ENCODE data around the gene PNMA1. TPM values are rescaled to one million over a fixed set of nuclear protein-coding genes. Genes with fewer than 3 reads are reported as not detected.
A peak's percentile ranks its signal among the peaks of the same experiment; 100 is the strongest.

PNMA1 gene
- total and polyA plus RNA-seq, 9 of the 15 experiments (the other 6 are each of a cell fraction or from before 2014, with no cell fraction given): 1.7 to 26.4 (median 8.7) TPM

- TF ChIP-seq ETV5 (CRISPR knock-in tag; IDR thresholded peaks at IDR 0.05; ENCODE audit: low read depth) (no peak), ZNF263 (CRISPR knock-in tag; IDR thresholded peaks at IDR 0.05; ENCODE audit: borderline replicate concordance) (peak; percentile 21; the same call in 1 of the 2 replicates), POLR2A (conservative IDR thresholded peaks at IDR 0.05) (peak; percentile 72), FOXJ3 (CRISPR knock-in tag; IDR thresholded peaks at IDR 0.05) (no peak), MYBL2 (IDR thresholded peaks at IDR 0.05; ENCODE audit: low read depth) (no peak), MYBL2 (CRISPR knock-in tag; IDR thresholded peaks at IDR 0.05; ENCODE audit: borderline replicate concordance) (no peak), ZBTB1 (CRISPR knock-in tag; IDR thresholded peaks at IDR 0.05; ENCODE audit: borderline replicate concordance, low read depth) (peak; percentile 57; the same call in 1 of the 2 replicates), PBX2 (CRISPR knock-in tag; IDR thresholded peaks at IDR 0.05; ENCODE audit: low read depth) (no peak), PBX2 (tag; conservative IDR thresholded peaks at IDR 0.05; ENCODE audit: low read depth) (no peak), TCF7L2 (IDR thresholded peaks at IDR 0.05; ENCODE audit: low read depth, low read length) (peak; percentile 47; the same call in 1 of the 2 replicates), TBP (optimal IDR thresholded peaks at IDR 0.05; ENCODE audit: low read depth, low read length) (peak; percentile 67), PTTG1 (tag; IDR thresholded peaks at IDR 0.05; ENCODE audit: low read depth) (no peak), ZNF277 (CRISPR knock-in tag; IDR thresholded peaks at IDR 0.05; ENCODE audit: borderline replicate concordance) (no peak), SIN3A (IDR thresholded peaks at IDR 0.05; ENCODE audit: borderline replicate concordance in 2 of 2, control insufficient read depth in 1 of 2, low read depth in 2 of 2, low read length in 2 of 2) (peak in 1 of 2 experiments; percentile 93; a peak in 1 of 4 replicates), PHTF2 (CRISPR knock-in tag; IDR thresholded peaks at IDR 0.05) (no peak), FOXK1 (CRISPR knock-in tag; IDR thresholded peaks at IDR 0.05; ENCODE audit: borderline replicate concordance) (no peak), KDM2B (CRISPR knock-in tag; IDR thresholded peaks at IDR 0.05) (no peak), ZNF324 (CRISPR knock-in tag; IDR thresholded peaks at IDR 0.05) (no peak), MAX (CRISPR knock-in tag; IDR thresholded peaks at IDR 0.05) (peak; percentile 77), FOXK2 (conservative IDR thresholded peaks at IDR 0.05 in 1 of 2, IDR thresholded peaks at IDR 0.05 in 1 of 2; ENCODE audit: low read depth in 2 of 2) (peak in 1 of 2 experiments; percentile 91; a peak in 2 of 4 replicates), TCF7 (IDR thresholded peaks at IDR 0.05; ENCODE audit: borderline replicate concordance) (no peak), TCF3 (CRISPR knock-in tag; IDR thresholded peaks at IDR 0.05) (no peak), ZEB2 (IDR thresholded peaks at IDR 0.05) (no peak)
These were observed at the start of gene PNMA1 (continued) for GRCh38 chr14:73713803-73714655.
